Measurements from ENCODE around the gene HIRA.

- TF ChIP-seq KLF1 (tag; IDR thresholded peaks at IDR 0.05) (no peak), MAZ (CRISPR knock-in tag; conservative IDR thresholded peaks at IDR 0.05 in 1 of 2, IDR thresholded peaks at IDR 0.05 in 1 of 2) (no peak), TOE1 (IDR thresholded peaks at IDR 0.05; ENCODE audit: borderline replicate concordance) (no peak), TOE1 (CRISPR knock-in tag; IDR thresholded peaks at IDR 0.05; ENCODE audit: borderline replicate concordance, low read depth) (no peak), ZC3H4 (CRISPR knock-in tag; IDR thresholded peaks at IDR 0.05; ENCODE audit: borderline replicate concordance) (no peak), CTCF (IDR thresholded peaks at IDR 0.05 in 2 of 3, conservative IDR thresholded peaks at IDR 0.05 in 1 of 3; ENCODE audit: insufficient read depth in 2 of 3, low read depth in 1 of 3, low read length in 3 of 3) (no peak), PHF20 (IDR thresholded peaks at IDR 0.05; ENCODE audit: partially characterized antibody) (no peak), REST (IDR thresholded peaks at IDR 0.05; ENCODE audit: borderline replicate concordance) (no peak), REST (CRISPR knock-in tag; IDR thresholded peaks at IDR 0.05; ENCODE audit: low read depth) (no peak), EZH2 (IDR thresholded peaks at IDR 0.05; ENCODE audit: borderline replicate concordance, low read depth, low read length) (no peak)
Measured at GRCh38 chr22:19405133-19405532, 26.4 kb downstream of the HIRA start.
